HG02981 (cell line): Measurements from ENCODE around the gene ZBTB16.

Source experiments
- ATAC-seq: cut with Tn5 transposase; IDR thresholded peaks from one replicate; pipeline ENCODE4 v1.9.1; 2021; ENCODE audit warnings: mild to moderate bottlenecking, moderate library complexity; ENCODE audit not compliant: unreplicated experiment

The ZBTB16 gene

GRCh38 chr11:114274637-114275036, 215.1 kb downstream of the ZBTB16 start:
- ATAC-seq, result no peak

GRCh38 chr11:114275280-114275679, 215.8 kb downstream of the ZBTB16 start:
- ATAC-seq, result no peak

- ATAC-seq, result no peak
These were observed 216.6 kb downstream of the ZBTB16 start for GRCh38 chr11:114276077-114276476.

- ATAC-seq, result no peak
These were observed 218.3 kb downstream of the ZBTB16 start for GRCh38 chr11:114277637-114278341.

GRCh38 chr11:114278342-114279065, 219.0 kb downstream of the ZBTB16 start:
- ATAC-seq, result no peak

- no peak for ATAC-seq
These were observed 220.5 kb downstream of the ZBTB16 start for GRCh38 chr11:114279792-114280546.

- no peak for ATAC-seq
These were observed 221.2 kb downstream of the ZBTB16 start for GRCh38 chr11:114280696-114281095.

GRCh38 chr11:114281388-114281956, 222.0 kb downstream of the ZBTB16 start:
- no peak for ATAC-seq

GRCh38 chr11:114282488-114282887, 223.0 kb downstream of the ZBTB16 start:
- ATAC-seq, result no peak

- ATAC-seq, result no peak
These were observed 223.9 kb downstream of the ZBTB16 start for GRCh38 chr11:114283422-114283821.

GRCh38 chr11:114284021-114284420, 224.5 kb downstream of the ZBTB16 start:
- no peak for ATAC-seq

GRCh38 chr11:114284914-114285313, 225.4 kb downstream of the ZBTB16 start:
- ATAC-seq, result no peak

- no peak for ATAC-seq
These were observed 226.1 kb downstream of the ZBTB16 start for GRCh38 chr11:114285599-114285998.

- no peak for ATAC-seq
These were observed 226.7 kb downstream of the ZBTB16 start for GRCh38 chr11:114286229-114286628.

GRCh38 chr11:114287154-114287553, 227.6 kb downstream of the ZBTB16 start:
- ATAC-seq, result no peak

GRCh38 chr11:114288136-114288535, 228.6 kb downstream of the ZBTB16 start:
- no peak for ATAC-seq

- ATAC-seq, result no peak
These were observed 230.3 kb downstream of the ZBTB16 start for GRCh38 chr11:114289779-114290178.

- no peak for ATAC-seq
These were observed 231.2 kb downstream of the ZBTB16 start for GRCh38 chr11:114290503-114291235.

- no peak for ATAC-seq
These were observed 231.9 kb downstream of the ZBTB16 start for GRCh38 chr11:114291381-114291780.

- no peak for ATAC-seq
These were observed 232.6 kb downstream of the ZBTB16 start for GRCh38 chr11:114291842-114292680.
